ENCODE data around the gene VPS13D. TPM values are rescaled to one million over a fixed set of nuclear protein-coding genes. Genes with fewer than 3 reads are reported as not detected.
A peak's percentile ranks its signal among the peaks of the same experiment; 100 is the strongest.

VPS13D gene
- total RNA-seq, 4 donors from 2014 or later = 33.2 to 115 (median 56.5) TPM

DNA sequence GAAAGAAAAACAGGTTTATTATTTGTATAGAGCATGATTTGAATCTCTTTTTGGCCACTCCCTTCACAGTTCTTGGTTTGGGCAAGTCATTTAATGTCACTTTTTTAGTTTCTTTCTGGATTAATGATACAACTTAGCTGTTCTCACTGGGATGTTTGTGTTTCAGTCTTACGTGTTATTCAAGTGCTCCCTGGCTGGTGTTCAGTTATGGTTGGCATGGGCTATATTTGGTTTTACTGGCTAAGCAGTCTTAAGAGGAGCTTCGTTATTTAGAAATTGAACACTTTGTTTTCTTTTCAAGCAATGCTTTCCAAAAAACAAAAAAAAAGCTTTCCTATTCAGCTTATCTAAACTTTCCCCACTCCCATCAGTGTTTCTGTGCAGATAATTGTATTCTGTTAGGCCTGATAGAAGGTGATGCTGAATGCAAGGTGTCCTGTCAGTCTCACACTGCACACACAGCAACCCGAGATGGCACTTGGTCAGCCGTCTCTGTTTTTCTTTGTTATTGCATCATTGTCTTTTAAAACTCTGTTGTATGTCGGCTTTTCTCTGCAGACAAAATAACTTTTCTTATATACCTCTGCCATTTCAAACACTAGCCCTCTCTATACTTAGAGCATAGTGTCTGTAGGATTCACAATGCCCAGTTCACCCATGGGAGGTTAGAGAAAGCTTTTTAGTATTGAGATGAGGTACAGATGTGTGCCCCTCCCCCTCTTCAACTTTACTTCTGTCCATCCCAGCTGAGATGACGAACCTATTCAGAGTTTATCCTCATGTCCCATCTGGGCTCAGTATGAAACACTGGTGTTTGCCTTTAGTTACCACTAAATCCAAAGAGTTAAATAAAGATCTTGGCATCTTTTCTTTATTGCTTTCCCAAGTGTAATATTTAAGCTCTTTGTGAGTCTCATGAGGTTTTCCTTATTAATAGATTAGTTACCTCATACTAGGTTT lies 80.2 kb downstream of the VPS13D start:
- TF ChIP-seq POLR2A (IDR thresholded peaks at IDR 0.05) = no peak
- TF ChIP-seq, protein P1, sequence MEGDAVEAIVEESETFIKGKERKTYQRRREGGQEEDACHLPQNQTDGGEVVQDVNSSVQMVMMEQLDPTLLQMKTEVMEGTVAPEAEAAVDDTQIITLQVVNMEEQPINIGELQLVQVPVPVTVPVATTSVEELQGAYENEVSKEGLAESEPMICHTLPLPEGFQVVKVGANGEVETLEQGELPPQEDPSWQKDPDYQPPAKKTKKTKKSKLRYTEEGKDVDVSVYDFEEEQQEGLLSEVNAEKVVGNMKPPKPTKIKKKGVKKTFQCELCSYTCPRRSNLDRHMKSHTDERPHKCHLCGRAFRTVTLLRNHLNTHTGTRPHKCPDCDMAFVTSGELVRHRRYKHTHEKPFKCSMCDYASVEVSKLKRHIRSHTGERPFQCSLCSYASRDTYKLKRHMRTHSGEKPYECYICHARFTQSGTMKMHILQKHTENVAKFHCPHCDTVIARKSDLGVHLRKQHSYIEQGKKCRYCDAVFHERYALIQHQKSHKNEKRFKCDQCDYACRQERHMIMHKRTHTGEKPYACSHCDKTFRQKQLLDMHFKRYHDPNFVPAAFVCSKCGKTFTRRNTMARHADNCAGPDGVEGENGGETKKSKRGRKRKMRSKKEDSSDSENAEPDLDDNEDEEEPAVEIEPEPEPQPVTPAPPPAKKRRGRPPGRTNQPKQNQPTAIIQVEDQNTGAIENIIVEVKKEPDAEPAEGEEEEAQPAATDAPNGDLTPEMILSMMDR (IDR thresholded peaks at IDR 0.05) = no peak
- Histone ChIP-seq H3K9me3 (no peaks in the 10 kb centered on the region), H3K27me3 (no peaks in the 10 kb centered on the region), H3K27ac (no peak overlapping the region), H3K36me3 (no peaks in the 10 kb centered on the region), H3K4me3 (no peak overlapping the region), H3K4me1 (no peaks in the 10 kb centered on the region)
- no peak for DNase-seq
- intact Hi-C loops (cut with DNase I; ENCODE audit: low total_unique reads) = loop anchor here (10.0 kb wide), 1 partner anchor 345 kb away; no protein-coding TSS in a partner anchor

DNA sequence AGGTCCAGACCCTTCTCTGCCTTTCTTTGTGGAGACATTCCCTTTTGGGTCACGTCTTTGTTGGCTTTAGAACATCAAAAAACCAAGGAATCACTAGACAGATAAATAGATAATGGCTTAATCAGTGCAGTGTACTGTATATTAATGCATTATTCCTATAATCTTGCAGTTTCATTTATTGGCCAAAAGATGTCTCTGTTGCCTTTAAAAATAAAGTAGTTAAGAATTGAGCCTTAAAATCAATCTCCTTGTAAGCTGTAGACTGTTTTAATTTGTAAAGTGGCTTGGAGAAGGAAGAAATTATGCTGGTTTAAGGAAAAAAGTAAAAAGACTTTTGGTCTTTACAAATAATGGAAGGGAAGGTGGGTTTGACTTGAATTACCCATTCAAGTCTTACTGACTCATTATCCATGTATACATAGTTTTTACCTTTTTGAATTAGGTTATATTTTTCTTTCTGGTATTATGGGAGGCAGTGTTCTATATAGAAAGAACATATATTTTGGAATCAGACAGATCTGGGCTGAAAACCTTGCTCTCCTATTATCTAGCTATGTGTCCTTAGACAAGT lies 84.6 kb downstream of the VPS13D start:
- no peak for TF ChIP-seq POLR2A (IDR thresholded peaks at IDR 0.05)
- TF ChIP-seq, protein P1 (IDR thresholded peaks at IDR 0.05) = peak; percentile 28 to 47 (median 44)
- no peaks in the 10 kb centered on the region for H3K36me3 ChIP-seq
- intact Hi-C loops (cut with DNase I; ENCODE audit: low total_unique reads) = loop anchor here (10.0 kb wide), 1 partner anchor 340 kb away; no protein-coding TSS in a partner anchor
- H3K27ac ChIP-seq = no peak overlapping the region
- H3K27me3 ChIP-seq = no peaks in the 10 kb centered on the region
- H3K9me3 ChIP-seq = no peaks in the 10 kb centered on the region
- DNase-seq = no peak
- H3K4me1 ChIP-seq = no peaks in the 10 kb centered on the region
- no peak overlapping the region for H3K4me3 ChIP-seq

DNA sequence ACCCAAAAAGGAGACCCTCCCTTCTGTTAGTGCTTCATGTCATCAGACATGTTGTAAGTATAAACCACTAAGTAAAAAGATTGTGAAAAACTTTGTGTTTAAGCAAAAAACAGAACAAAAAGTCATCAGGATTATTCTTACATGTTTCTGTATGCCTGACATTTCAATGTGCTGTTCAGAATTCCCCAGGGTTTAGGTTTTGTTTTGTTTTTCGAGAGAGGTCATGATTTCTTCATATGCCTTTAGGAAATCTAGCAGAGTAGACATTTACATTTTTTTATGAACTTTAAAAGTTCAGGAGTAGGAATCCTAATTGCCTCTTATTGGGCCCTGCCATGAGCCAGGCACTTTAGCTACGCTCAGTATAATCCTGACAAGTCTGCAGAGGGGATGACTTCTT lies 85.3 kb downstream of the VPS13D start:
- Histone ChIP-seq H3K27me3 (no peaks in the 10 kb centered on the region), H3K4me3 (no peak overlapping the region), H3K27ac (no peak overlapping the region), H3K4me1 (no peaks in the 10 kb centered on the region), H3K36me3 (no peaks in the 10 kb centered on the region), H3K9me3 (no peaks in the 10 kb centered on the region)
- DNase-seq = no peak
- TF ChIP-seq, protein P1 (IDR thresholded peaks at IDR 0.05) = no peak
- no peak for TF ChIP-seq POLR2A (IDR thresholded peaks at IDR 0.05)
- intact Hi-C loops (cut with DNase I; ENCODE audit: low total_unique reads) = loop anchor here (10.0 kb wide), 1 partner anchor 340 kb away; no protein-coding TSS in a partner anchor

DNA sequence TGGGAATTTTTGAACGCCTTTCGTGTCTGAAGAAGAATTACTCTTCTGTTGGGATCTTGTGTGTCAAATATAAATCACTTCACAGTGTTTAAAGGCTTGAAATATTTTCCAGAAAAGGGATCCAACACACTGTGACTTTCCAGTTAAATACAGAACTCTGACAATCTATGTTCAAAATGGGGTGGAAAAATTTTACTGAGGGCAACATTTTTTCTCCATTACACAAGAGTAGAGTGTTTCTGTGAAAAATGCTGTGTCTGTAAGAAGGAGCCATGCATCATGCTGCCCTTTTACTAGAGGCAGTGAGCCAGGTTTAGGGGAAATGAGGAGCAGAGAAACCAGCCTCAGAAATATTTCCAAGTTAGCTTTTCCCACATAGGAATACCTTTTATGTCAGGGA lies 86.5 kb downstream of the VPS13D start:
- intact Hi-C loops (cut with DNase I; ENCODE audit: low total_unique reads) = loop anchor here (10.0 kb wide), 1 partner anchor 338 kb away; no protein-coding TSS in a partner anchor

More for the DNA sequence above, 86.5 kb downstream of the VPS13D start:
- no peaks in the 10 kb centered on the region for H3K4me1 ChIP-seq
- H3K4me3 ChIP-seq = no peak overlapping the region
- no peaks in the 10 kb centered on the region for H3K36me3 ChIP-seq
- H3K27ac ChIP-seq = peak overlapping the region in 1 of 2 donors; percentile 30
- H3K27me3 ChIP-seq = no peaks in the 10 kb centered on the region
- no peaks in the 10 kb centered on the region for H3K9me3 ChIP-seq
- TF ChIP-seq POLR2A (IDR thresholded peaks at IDR 0.05) = no peak
- TF ChIP-seq, protein P1 (IDR thresholded peaks at IDR 0.05) = no peak
- no peak for DNase-seq

Data from uterus (tissue), 4 donors.